ENCODE measurements around the gene KCNA3. TPM values are rescaled to one million over a fixed set of nuclear protein-coding genes. Genes with fewer than 3 reads are reported as not detected.

The KCNA3 gene
- under 1 TPM in 3 of 4 donors, not detected in 1; 0.06 to 0.45 (median 0.27) TPM for polyA plus RNA-seq
- long read RNA-seq, donor 1 = 0 reads
- long read RNA-seq, donor 2 = 0 reads
- long read RNA-seq, donor 3 = 0 reads
- long read RNA-seq, donor 4 = 0 reads
- long read RNA-seq, donor 5 = 0 reads
- long read RNA-seq, donor 6 = 0 reads
- long read RNA-seq, donor 7 = 0 reads
- long read RNA-seq, donor 8 = 0 reads
- long read RNA-seq, donor 9 = 0 reads
- long read RNA-seq, donor 10, partial matches to known transcripts = 0 of 1 reads
- long read RNA-seq, donor 10, other reads (novel, unspliced or antisense) = 0 of 1 reads

GRCh38 chr1:110674337-110675059 is at the start of gene KCNA3:
Gene KCNA3, minus strand, starts transcription at chr1:110674940. Its CDS starts 131 bp downstream, at chr1:110674809.
- peak within 1 kb of the TSS in 2 of 3 donors; percentile 60 to 70 for H3K27ac ChIP-seq (ENCODE audit: low read depth in 1 of 3, low read length in 2 of 3)
- H3K36me3 ChIP-seq (ENCODE audit: control insufficient read depth in 3 of 3, insufficient read depth in 2 of 3, low read depth in 1 of 3, low read length in 3 of 3) = no peaks in the 10 kb centered on the region
- 1 to 9% (median 7%) methylated on average over 45 to 97 of the region's 97 CpGs for WGBS, 3 donors
- peaks cover 0 to 9% of the 10 kb centered on the region in 2 donors for H3K9me3 ChIP-seq (ENCODE audit: control insufficient read depth in 2 of 2, insufficient read depth in 1 of 2, low read depth in 1 of 2, low read length in 1 of 2)
- H3K27me3 ChIP-seq (ENCODE audit: control insufficient read depth in 3 of 3, insufficient read depth in 3 of 3, low read length in 3 of 3) = peaks cover 3 to 37% (median 28%) of the 10 kb centered on the region in 3 donors
- no peaks in the 10 kb centered on the region for H3K4me1 ChIP-seq (ENCODE audit: control insufficient read depth in 3 of 3, insufficient read depth in 2 of 3, low read depth in 1 of 3, low read length in 2 of 3)
- DNase-seq (peak in 1 of 2 donors; percentile 26), FAIRE-seq (no peak)
- H3K4me3 ChIP-seq (ENCODE audit: low read depth in 1 of 3, low read length in 3 of 3) = peak within 1 kb of the TSS in 2 of 3 donors; percentile 42 to 61

- no peaks in the 10 kb centered on the region for H3K27me3 ChIP-seq (ENCODE audit: control insufficient read depth in 3 of 3, insufficient read depth in 3 of 3, low read length in 3 of 3)
- no peak overlapping the region for H3K27ac ChIP-seq (ENCODE audit: low read depth in 1 of 3, low read length in 2 of 3)
- no peaks in the 10 kb centered on the region for H3K36me3 ChIP-seq (ENCODE audit: control insufficient read depth in 3 of 3, insufficient read depth in 2 of 3, low read depth in 1 of 3, low read length in 3 of 3)
- no peaks in the 10 kb centered on the region for H3K9me3 ChIP-seq (ENCODE audit: control insufficient read depth in 2 of 2, insufficient read depth in 1 of 2, low read depth in 1 of 2, low read length in 1 of 2)
- peaks cover 0 to 3% (median 0%) of the 10 kb centered on the region in 3 donors for H3K4me1 ChIP-seq (ENCODE audit: control insufficient read depth in 3 of 3, insufficient read depth in 2 of 3, low read depth in 1 of 3, low read length in 2 of 3)
- no peak overlapping the region for H3K4me3 ChIP-seq (ENCODE audit: low read depth in 1 of 3, low read length in 3 of 3)
- no peak for FAIRE-seq
- WGBS, 3 donors = 81% methylated on average over 5 of the region's 5 CpGs
- no peak for DNase-seq
Observed at GRCh38 chr1:110722807-110723206, 48.1 kb upstream of the KCNA3 start.

- no peak for DNase-seq
- H3K27ac ChIP-seq (ENCODE audit: low read depth in 1 of 3, low read length in 2 of 3) = no peak overlapping the region
- no peaks in the 10 kb centered on the region for H3K36me3 ChIP-seq (ENCODE audit: control insufficient read depth in 3 of 3, insufficient read depth in 2 of 3, low read depth in 1 of 3, low read length in 3 of 3)
- no peak for FAIRE-seq
- H3K4me1 ChIP-seq (ENCODE audit: control insufficient read depth in 3 of 3, insufficient read depth in 2 of 3, low read depth in 1 of 3, low read length in 2 of 3) = no peaks in the 10 kb centered on the region
- no peaks in the 10 kb centered on the region for H3K27me3 ChIP-seq (ENCODE audit: control insufficient read depth in 3 of 3, insufficient read depth in 3 of 3, low read length in 3 of 3)
- WGBS, 3 donors = 40 to 72% (median 45%) methylated on average over 2 of the region's 2 CpGs
- H3K4me3 ChIP-seq (ENCODE audit: low read depth in 1 of 3, low read length in 3 of 3) = no peak overlapping the region
- H3K9me3 ChIP-seq (ENCODE audit: control insufficient read depth in 2 of 2, insufficient read depth in 1 of 2, low read depth in 1 of 2, low read length in 1 of 2) = no peaks in the 10 kb centered on the region
Observed at GRCh38 chr1:110719908-110720307, 45.2 kb upstream of the KCNA3 start.

GRCh38 chr1:110718452-110718851 is 43.7 kb upstream of the KCNA3 start:
- FAIRE-seq = no peak
- H3K4me1 ChIP-seq (ENCODE audit: control insufficient read depth in 3 of 3, insufficient read depth in 2 of 3, low read depth in 1 of 3, low read length in 2 of 3) = no peaks in the 10 kb centered on the region
- H3K36me3 ChIP-seq (ENCODE audit: control insufficient read depth in 3 of 3, insufficient read depth in 2 of 3, low read depth in 1 of 3, low read length in 3 of 3) = no peaks in the 10 kb centered on the region
- H3K4me3 ChIP-seq (ENCODE audit: low read depth in 1 of 3, low read length in 3 of 3) = no peak overlapping the region
- 73 to 81% (median 76%) methylated on average over 6 of the region's 6 CpGs for WGBS, 3 donors
- H3K9me3 ChIP-seq (ENCODE audit: control insufficient read depth in 2 of 2, insufficient read depth in 1 of 2, low read depth in 1 of 2, low read length in 1 of 2) = no peaks in the 10 kb centered on the region
- H3K27me3 ChIP-seq (ENCODE audit: control insufficient read depth in 3 of 3, insufficient read depth in 3 of 3, low read length in 3 of 3) = no peaks in the 10 kb centered on the region
- no peak overlapping the region for H3K27ac ChIP-seq (ENCODE audit: low read depth in 1 of 3, low read length in 2 of 3)
- no peak for DNase-seq

- FAIRE-seq = no peak
- no peak for DNase-seq
- Histone ChIP-seq H3K4me1 (ENCODE audit: control insufficient read depth in 3 of 3, insufficient read depth in 2 of 3, low read depth in 1 of 3, low read length in 2 of 3) (no peaks in the 10 kb centered on the region), H3K36me3 (ENCODE audit: control insufficient read depth in 3 of 3, insufficient read depth in 2 of 3, low read depth in 1 of 3, low read length in 3 of 3) (no peaks in the 10 kb centered on the region), H3K9me3 (ENCODE audit: control insufficient read depth in 2 of 2, insufficient read depth in 1 of 2, low read depth in 1 of 2, low read length in 1 of 2) (no peaks in the 10 kb centered on the region), H3K27ac (ENCODE audit: low read depth in 1 of 3, low read length in 2 of 3) (no peak overlapping the region), H3K27me3 (ENCODE audit: control insufficient read depth in 3 of 3, insufficient read depth in 3 of 3, low read length in 3 of 3) (no peaks in the 10 kb centered on the region), H3K4me3 (ENCODE audit: low read depth in 1 of 3, low read length in 3 of 3) (no peak overlapping the region)
- WGBS, 3 donors = 70 to 80% (median 77%) methylated on average over 6 of the region's 6 CpGs
Observed at GRCh38 chr1:110717179-110717578, 42.4 kb upstream of the KCNA3 start.

GRCh38 chr1:110714374-110714995 is 39.7 kb upstream of the KCNA3 start:
- H3K4me1 ChIP-seq (ENCODE audit: control insufficient read depth in 3 of 3, insufficient read depth in 2 of 3, low read depth in 1 of 3, low read length in 2 of 3) = no peaks in the 10 kb centered on the region
- FAIRE-seq (no peak), DNase-seq (no peak)
- no peak overlapping the region for H3K27ac ChIP-seq (ENCODE audit: low read depth in 1 of 3, low read length in 2 of 3)
- no peak overlapping the region for H3K4me3 ChIP-seq (ENCODE audit: low read depth in 1 of 3, low read length in 3 of 3)
- H3K36me3 ChIP-seq (ENCODE audit: control insufficient read depth in 3 of 3, insufficient read depth in 2 of 3, low read depth in 1 of 3, low read length in 3 of 3) = no peaks in the 10 kb centered on the region
- no peaks in the 10 kb centered on the region for H3K27me3 ChIP-seq (ENCODE audit: control insufficient read depth in 3 of 3, insufficient read depth in 3 of 3, low read length in 3 of 3)
- no peaks in the 10 kb centered on the region for H3K9me3 ChIP-seq (ENCODE audit: control insufficient read depth in 2 of 2, insufficient read depth in 1 of 2, low read depth in 1 of 2, low read length in 1 of 2)
- WGBS, 3 donors = 42 to 50% (median 47%) methylated on average over 3 of the region's 3 CpGs

- no peak overlapping the region for H3K27ac ChIP-seq (ENCODE audit: low read depth in 1 of 3, low read length in 2 of 3)
- no peak for FAIRE-seq
- 42 to 56% (median 56%) methylated on average over 3 of the region's 3 CpGs for WGBS, 3 donors
- no peak overlapping the region for H3K4me3 ChIP-seq (ENCODE audit: low read depth in 1 of 3, low read length in 3 of 3)
- H3K4me1 ChIP-seq (ENCODE audit: control insufficient read depth in 3 of 3, insufficient read depth in 2 of 3, low read depth in 1 of 3, low read length in 2 of 3) = no peaks in the 10 kb centered on the region
- no peaks in the 10 kb centered on the region for H3K36me3 ChIP-seq (ENCODE audit: control insufficient read depth in 3 of 3, insufficient read depth in 2 of 3, low read depth in 1 of 3, low read length in 3 of 3)
- no peaks in the 10 kb centered on the region for H3K27me3 ChIP-seq (ENCODE audit: control insufficient read depth in 3 of 3, insufficient read depth in 3 of 3, low read length in 3 of 3)
- no peaks in the 10 kb centered on the region for H3K9me3 ChIP-seq (ENCODE audit: control insufficient read depth in 2 of 2, insufficient read depth in 1 of 2, low read depth in 1 of 2, low read length in 1 of 2)
- no peak for DNase-seq
Observed at GRCh38 chr1:110713221-110713620, 38.5 kb upstream of the KCNA3 start.

- no peak for FAIRE-seq
- Histone ChIP-seq H3K27ac (ENCODE audit: low read depth in 1 of 3, low read length in 2 of 3) (no peak overlapping the region), H3K9me3 (ENCODE audit: control insufficient read depth in 2 of 2, insufficient read depth in 1 of 2, low read depth in 1 of 2, low read length in 1 of 2) (no peaks in the 10 kb centered on the region), H3K4me1 (ENCODE audit: control insufficient read depth in 3 of 3, insufficient read depth in 2 of 3, low read depth in 1 of 3, low read length in 2 of 3) (no peaks in the 10 kb centered on the region), H3K27me3 (ENCODE audit: control insufficient read depth in 3 of 3, insufficient read depth in 3 of 3, low read length in 3 of 3) (no peaks in the 10 kb centered on the region), H3K36me3 (ENCODE audit: control insufficient read depth in 3 of 3, insufficient read depth in 2 of 3, low read depth in 1 of 3, low read length in 3 of 3) (no peaks in the 10 kb centered on the region), H3K4me3 (ENCODE audit: low read depth in 1 of 3, low read length in 3 of 3) (no peak overlapping the region)
- no peak for DNase-seq
- 83 to 91% (median 89%) methylated on average over 4 of the region's 4 CpGs for WGBS, 3 donors
Observed at GRCh38 chr1:110710314-110710713, 35.6 kb upstream of the KCNA3 start.
